Transverse colon (tissue), 4 donors: ENCODE results near the gene KCNK13. TPM values are rescaled to one million over a fixed set of nuclear protein-coding genes. Genes with fewer than 3 reads are reported as not detected.

ENCODE experiments used
- DNase-seq: peaks from one replicate; pipeline ENCODE4 v3.0.0-alpha.2; 2019
- H3K27ac ChIP-seq, 4 donors: fragments of 200-600 bp; sonication (generic); 2 replicates each; pipeline ENCODE4 v1.5.1; 2016 to 2018; ENCODE audit warnings: inconsistent platforms in 4 of 4
- H3K27me3 ChIP-seq: fragments of 200-600 bp; sonication (generic); 2 replicates; pipeline ENCODE4 v1.5.1; 2017; ENCODE audit warnings: inconsistent platforms
- H3K36me3 ChIP-seq, 4 donors: fragments of 200-600 bp; sonication (generic); 2 replicates each; pipeline ENCODE4 v1.5.1; 2017 to 2019; ENCODE audit warnings: inconsistent platforms in 4 of 4
- H3K4me1 ChIP-seq, 4 donors: fragments of 200-600 bp; sonication (generic); 2 replicates each; pipeline ENCODE4 v1.5.1; 2017 to 2020; ENCODE audit warnings: inconsistent platforms in 4 of 4
- H3K4me3 ChIP-seq, 4 donors: fragments of 200-600 bp; sonication (generic); 1 replicate in 1 of 4; 2 replicates in 3 of 4; pipeline versions ENCODE4 v1.5.1 to v1.6.1; 2017 to 2019; ENCODE audit warnings: inconsistent platforms in 4 of 4
- H3K9me3 ChIP-seq, 2 donors: fragments of 200-600 bp; sonication (generic); 2 replicates each; pipeline ENCODE4 v1.5.1; 2017 to 2019; ENCODE audit warnings: inconsistent platforms in 2 of 2
- CTCF ChIP-seq, 5 experiments: fragments of 200-600 bp in 3 of 5; fragments of 450-650 bp in 2 of 5; sonication (generic) in 3 of 5; IDR thresholded peaks; 1 replicate in 2 of 5; 2 replicates in 3 of 5; pipeline ENCODE4 v1.5.1; 2016 to 2017; ENCODE audit warnings: antibody characterized with exemption in 5 of 5, inconsistent platforms in 3 of 5, mild to moderate bottlenecking in 2 of 5, moderate library complexity in 1 of 5
- EP300 ChIP-seq: sonication (generic); formaldehyde crosslinking; IDR thresholded peaks from one replicate; pipeline ENCODE4 v1.6.1; 2017; ENCODE audit warnings: antibody characterized with exemption, low read depth
- POLR2A ChIP-seq: fragments of 450-650 bp; IDR thresholded peaks from one replicate; pipeline ENCODE4 v1.6.1; 2016; ENCODE audit warnings: antibody characterized with exemption, mild to moderate bottlenecking, moderate library complexity
- POLR2AphosphoS5 ChIP-seq, 3 donors: sonication (generic); formaldehyde crosslinking; IDR thresholded peaks; one replicate each; pipeline ENCODE4 v1.6.1; 2016; ENCODE audit warnings: antibody characterized with exemption in 3 of 3
- WGBS, 2 donors: methylation state at CpG; one replicate each; pipeline ENCODE4 v1.1.5; 2018; ENCODE audit warnings: low coverage in 1 of 2; 5-methylcytosine and 5-hydroxymethylcytosine counted together
- in situ Hi-C, 4 donors: fragments of 200-750 bp; cut with MboI; loops; one replicate each; pipeline versions ENCODE4 v1.15.0 to v1.15.1; 2017; ENCODE audit warnings: low sequenced_read_pairs in 3 of 4, low pct_ligation_motif_present in 1 of 4, low pct_unique_long_range_greater_than_20kb in 1 of 4
- intact Hi-C: fragments of 100-400 bp; cut with DNase I; formaldehyde crosslinking; loops from one replicate; pipeline ENCODE4 v1.15.1; 2023; ENCODE audit warnings: low total_unique reads
- total RNA-seq, 4 donors: library from RNA; depleted of rRNA; stranded (reverse); fragments of >200 nt; gene quantifications; one replicate each; pipeline ENCODE4 v1.1.0, GENCODE V29; 2016

Gene KCNK13
- total RNA-seq, 4 donors from 2014 or later, result 0.14 to 0.64 TPM; not detected in 2

GRCh38 chr14:90056826-90057225 lies 5.0 kb upstream of the KCNK13 start:
- Histone ChIP-seq H3K36me3 (no peaks in the 10 kb centered on the region), H3K27me3 (peaks cover 95% of the 10 kb centered on the region), H3K4me1 (peaks cover 3 to 19% (median 17%) of the 10 kb centered on the region in 4 donors), H3K27ac (no peak overlapping the region), H3K4me3 (no peak overlapping the region), H3K9me3 (no peaks in the 10 kb centered on the region)
- TF ChIP-seq POLR2A, result no peak
- TF ChIP-seq EP300, result no peak
- no peak for TF ChIP-seq POLR2AphosphoS5 (IDR thresholded peaks at IDR 0.05)
- TF ChIP-seq CTCF (IDR thresholded peaks at IDR 0.05), result no peak
- intact Hi-C loops (no loop called here), in situ Hi-C loops (no loop called here)
- WGBS, 2 donors, result 67 to 75% methylated on average over 4 to 8 of the region's 8 CpGs
- DNase-seq, result no peak

DNA sequence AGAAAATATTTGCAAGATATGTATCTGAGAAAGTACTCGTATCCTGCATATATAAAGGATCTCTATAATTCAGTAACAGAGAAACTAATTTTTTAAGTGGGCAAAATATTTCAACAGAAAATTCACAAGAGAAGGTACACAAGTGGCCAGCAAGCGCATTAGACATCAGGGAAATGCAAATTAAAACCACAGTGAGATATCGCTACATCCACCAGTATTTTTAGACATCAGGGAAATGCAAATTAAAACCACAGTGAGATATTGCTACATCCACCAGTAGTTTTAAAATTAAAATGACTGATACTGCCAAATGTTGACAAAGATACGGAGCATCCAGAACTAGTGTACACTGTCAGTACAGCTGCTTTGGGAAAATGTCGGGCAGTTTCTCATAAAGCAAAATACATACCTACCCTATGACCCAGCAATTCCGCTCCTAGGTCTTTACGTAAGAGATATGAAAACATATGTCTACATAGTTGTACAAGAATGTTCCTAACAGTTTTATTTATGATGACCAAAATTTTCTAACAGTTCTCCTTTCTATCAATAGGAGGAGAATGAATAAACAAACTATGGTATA lies 2.8 kb upstream of the KCNK13 start:
- in situ Hi-C loops, result no loop called here
- 73 to 74% methylated on average over 4 to 7 of the region's 7 CpGs for WGBS, 2 donors
- Histone ChIP-seq H3K4me1 (peaks cover 10 to 31% (median 30%) of the 10 kb centered on the region in 4 donors), H3K4me3 (no peak overlapping the region), H3K9me3 (no peaks in the 10 kb centered on the region), H3K27me3 (peaks cover 97% of the 10 kb centered on the region), H3K36me3 (no peaks in the 10 kb centered on the region), H3K27ac (no peak overlapping the region)
- intact Hi-C loops, result no loop called here
- no peak for DNase-seq
- TF ChIP-seq POLR2AphosphoS5 (IDR thresholded peaks at IDR 0.05) (no peak), POLR2A (no peak), CTCF (IDR thresholded peaks at IDR 0.05) (no peak), EP300 (no peak)

GRCh38 chr14:90060312-90060964 lies 1.4 kb upstream of the KCNK13 start:
- peak; percentile 32 for DNase-seq
- H3K36me3 ChIP-seq, result no peaks in the 10 kb centered on the region
- in situ Hi-C loops (no loop called here), intact Hi-C loops (loop anchor here (5.0 kb wide), 1 partner anchor 393 kb away; no protein-coding TSS in a partner anchor)
- 0% methylated on average over 5 of the region's 80 CpGs; no CpG with 5 or more reads in 1 of the 2 donors for WGBS, 2 donors
- H3K4me1 ChIP-seq, result peaks cover 10 to 31% (median 30%) of the 10 kb centered on the region in 4 donors
- TF ChIP-seq CTCF (IDR thresholded peaks at IDR 0.05), result peak in 2 of 5 experiments; percentile 18 to 27
- no peak for TF ChIP-seq POLR2A
- H3K4me3 ChIP-seq, result peak overlapping the region in 3 of 4 donors; percentile 15 to 50 (median 40)
- H3K27me3 ChIP-seq, result peaks cover 98% of the 10 kb centered on the region
- H3K9me3 ChIP-seq, result no peaks in the 10 kb centered on the region
- H3K27ac ChIP-seq, result no peak overlapping the region

- Histone ChIP-seq H3K36me3 (no peaks in the 10 kb centered on the region), H3K9me3 (no peaks in the 10 kb centered on the region), H3K4me3 (peak overlapping the region in 3 of 4 donors; percentile 15 to 50 (median 40)), H3K27me3 (peaks cover 98% of the 10 kb centered on the region), H3K4me1 (peaks cover 10 to 31% (median 30%) of the 10 kb centered on the region in 4 donors), H3K27ac (no peak overlapping the region)
- WGBS, 2 donors, result 2% methylated on average over 47 of the region's 60 CpGs; no CpG with 5 or more reads in 1 of the 2 donors
- intact Hi-C loops (loop anchor here (5.0 kb wide), 1 partner anchor 394 kb away; no protein-coding TSS in a partner anchor), in situ Hi-C loops (no loop called here)
- TF ChIP-seq EP300 (no peak), CTCF (IDR thresholded peaks at IDR 0.05) (no peak), POLR2A (no peak), POLR2AphosphoS5 (IDR thresholded peaks at IDR 0.05) (no peak)
- no peak for DNase-seq
Measured at GRCh38 chr14:90060965-90061684, 669 bp upstream of the KCNK13 start.
